IMR-90 (cell line): ENCODE measurements around the gene RNF151. TPM values are rescaled to one million over a fixed set of nuclear protein-coding genes. Genes with fewer than 3 reads are reported as not detected.

Source experiments
- ATAC-seq: fragments of 200-7000 bp; cut with Tn5 transposase; 2 replicates; pipeline ENCODE4 v1.9.1; 2020; ENCODE audit warnings: low read depth, mild to moderate bottlenecking, moderate library complexity
- BruUV-seq: library from RNA; stranded (reverse); fragments of 400-500 nt; replicated peaks from 2 replicates; lab custom pipeline; 2021; lab: Mats Ljungman, UMichigan
- CTCF ChIA-PET: fragments of 300-600 bp; formaldehyde crosslinking; extraction: SDS; loops from one replicate; lab custom pipeline; 2021; ENCODE audit warnings: antibody characterized with exemption; lab: Yijun Ruan, JAX
- POLR2A ChIA-PET: fragments of 300-600 bp; sonication (Branson Sonifier 250); formaldehyde crosslinking; loops from one replicate; lab custom pipeline; 2022; ENCODE audit warnings: antibody characterized with exemption; ENCODE audit not compliant: unreplicated experiment; lab: Charles Lee
- DNase-seq: peaks from one replicate; pipeline ENCODE4 v3.0.0; 2013
- H2AFZ ChIP-seq: replicated peaks from 2 replicates; pipeline ENCODE3; 2013; ENCODE audit warnings: low read length, mild to moderate bottlenecking; ENCODE audit not compliant: poor library complexity
- H2AK5ac ChIP-seq: 2 replicates; pipeline ENCODE4 v1.6.1; 2013; ENCODE audit warnings: low read depth, low read length, inconsistent platforms
- H2AK9ac ChIP-seq: replicated peaks from 2 replicates; pipeline ENCODE3; 2013; ENCODE audit warnings: mild to moderate bottlenecking, low read depth, low read length, moderate library complexity; ENCODE audit not compliant: poor library complexity
- H2BK120ac ChIP-seq: 2 replicates; pipeline ENCODE4 v1.6.1; 2013; ENCODE audit warnings: low read depth, low read length, inconsistent platforms
- H2BK15ac ChIP-seq: 3 replicates; pipeline ENCODE4 v1.6.1; 2013; ENCODE audit warnings: low read depth, low read length, inconsistent platforms
- H2BK20ac ChIP-seq: 2 replicates; pipeline ENCODE4 v1.6.1; 2013; ENCODE audit warnings: low read depth, mild to moderate bottlenecking, inconsistent platforms, low read length, moderate library complexity
- H2BK5ac ChIP-seq: 2 replicates; pipeline ENCODE4 v1.6.1; 2013; ENCODE audit warnings: mild to moderate bottlenecking, low read depth, low read length, inconsistent platforms; ENCODE audit not compliant: poor library complexity, severe bottlenecking
- H3K14ac ChIP-seq: replicated peaks from 2 replicates; pipeline ENCODE4 v1.6.1; 2013; ENCODE audit warnings: low read depth, low read length, inconsistent platforms
- H3K18ac ChIP-seq: 2 replicates; pipeline ENCODE4 v1.6.1; 2013; ENCODE audit warnings: low read depth, low read length, control low read depth
- H3K23ac ChIP-seq: 2 replicates; pipeline ENCODE4 v1.6.1; 2013; ENCODE audit warnings: low read depth, low read length, inconsistent platforms
- H3K27ac ChIP-seq: 2 replicates; pipeline ENCODE4 v1.5.1; 2013; ENCODE audit warnings: mild to moderate bottlenecking, control low read depth, low read length; ENCODE audit not compliant: insufficient read depth
- H3K27me3 ChIP-seq: 2 replicates; pipeline ENCODE4 v1.6.1; 2013; ENCODE audit warnings: low read length; ENCODE audit not compliant: control insufficient read depth, insufficient read depth
- H3K36me3 ChIP-seq: 2 replicates; pipeline ENCODE4 v1.6.1; 2013; ENCODE audit warnings: low read length, mixed read lengths; ENCODE audit not compliant: control insufficient read depth, insufficient read depth
- H3K4ac ChIP-seq: 2 replicates; pipeline ENCODE4 v1.6.1; 2013; ENCODE audit warnings: low read depth, low read length, inconsistent platforms
- H3K4me1 ChIP-seq: 2 replicates; pipeline ENCODE4 v1.6.1; 2013; ENCODE audit warnings: low read length, mixed read lengths; ENCODE audit not compliant: control insufficient read depth, insufficient read depth
- H3K4me2 ChIP-seq: 2 replicates; pipeline ENCODE4 v1.6.1; 2013; ENCODE audit warnings: low read depth, mild to moderate bottlenecking, control low read depth, low read length, moderate library complexity
- H3K4me3 ChIP-seq: 2 replicates; pipeline ENCODE4 v1.5.1; 2013; ENCODE audit warnings: low read depth, mild to moderate bottlenecking, control low read depth, low read length, moderate library complexity; ENCODE audit not compliant: insufficient read depth
- H3K56ac ChIP-seq: 2 replicates; pipeline ENCODE4 v1.6.1; 2013; ENCODE audit warnings: low read length, inconsistent platforms; ENCODE audit not compliant: insufficient read depth; ENCODE audit errors: extremely low read depth
- H3K79me1 ChIP-seq, 2 experiments: 2 replicates each; pipeline ENCODE4 v1.6.1; 2013; ENCODE audit warnings: low read length in 2 of 2, inconsistent platforms in 1 of 2, low read depth in 1 of 2
- H3K9ac ChIP-seq: 2 replicates; pipeline ENCODE4 v1.6.1; 2013; ENCODE audit warnings: low read depth, low read length, control low read depth
- H3K9me1 ChIP-seq: 2 replicates; pipeline ENCODE4 v1.6.1; 2013; ENCODE audit warnings: low read length, inconsistent platforms; ENCODE audit not compliant: insufficient read depth
- H3K9me3 ChIP-seq: 2 replicates; pipeline ENCODE4 v1.6.1; 2013; ENCODE audit warnings: low read length; ENCODE audit not compliant: control insufficient read depth, insufficient read depth
- H4K20me1 ChIP-seq: 2 replicates; pipeline ENCODE4 v1.6.1; 2013; ENCODE audit warnings: low read length, inconsistent platforms; ENCODE audit not compliant: insufficient read depth
- H4K5ac ChIP-seq: 2 replicates; pipeline ENCODE4 v1.6.1; 2013; ENCODE audit warnings: mild to moderate bottlenecking, low read depth, low read length, control low read depth
- H4K8ac ChIP-seq, 2 experiments: 2 replicates each; pipeline ENCODE4 v1.6.1; 2013; ENCODE audit warnings: low read depth in 2 of 2, low read length in 2 of 2, control low read depth in 1 of 2, inconsistent platforms in 1 of 2
- H4K91ac ChIP-seq: 2 replicates; pipeline ENCODE4 v1.6.1; 2013; ENCODE audit warnings: low read depth, low read length, inconsistent platforms; ENCODE audit not compliant: insufficient read depth
- BHLHE40 ChIP-seq: fragments of 150-350 bp; IDR thresholded peaks from 2 replicates; pipeline ENCODE4 v1.6.1; 2016; ENCODE audit warnings: mild to moderate bottlenecking, low read depth, low read length
- CEBPB ChIP-seq: IDR thresholded peaks from 2 replicates; pipeline ENCODE4 v1.6.1; 2012; ENCODE audit warnings: low read depth, low read length, improper control_type of control experiment
- CHD1 ChIP-seq: IDR thresholded peaks from 2 replicates; pipeline ENCODE4 v1.6.1; 2012; ENCODE audit warnings: low read depth, low read length, improper control_type of control experiment
- CTCF ChIP-seq: conservative IDR thresholded peaks from 2 replicates; pipeline ENCODE4 v1.5.1; 2012; ENCODE audit warnings: mild to moderate bottlenecking, low read depth, low read length, improper control_type of control experiment
- ELK1 ChIP-seq: fragments of 150-350 bp; IDR thresholded peaks from 2 replicates; pipeline ENCODE4 v1.6.1; 2016; ENCODE audit warnings: low read depth, mild to moderate bottlenecking, low read length, moderate library complexity, borderline replicate concordance
- FOS ChIP-seq: fragments of 150-350 bp; IDR thresholded peaks from 2 replicates; pipeline ENCODE4 v1.6.1; 2016; ENCODE audit warnings: low read depth, low read length
- MAZ ChIP-seq: IDR thresholded peaks from 2 replicates; pipeline ENCODE4 v1.6.1; 2012; ENCODE audit warnings: low read depth, mild to moderate bottlenecking, low read length, improper control_type of control experiment, moderate library complexity, borderline replicate concordance
- MXI1 ChIP-seq: IDR thresholded peaks from 2 replicates; pipeline ENCODE4 v1.6.1; 2012; ENCODE audit warnings: low read depth, mild to moderate bottlenecking, low read length, moderate library complexity, borderline replicate concordance
- NFE2L2 ChIP-seq: fragments of 150-350 bp; IDR thresholded peaks from 2 replicates; pipeline ENCODE4 v1.6.1; 2016; ENCODE audit warnings: low read depth, mild to moderate bottlenecking, low read length
- POLR2A ChIP-seq: IDR thresholded peaks from 2 replicates; pipeline ENCODE4 v1.6.1; 2012; ENCODE audit warnings: mild to moderate bottlenecking, low read depth, low read length
- RAD21 ChIP-seq: IDR thresholded peaks from 2 replicates; pipeline ENCODE4 v1.6.1; 2012; ENCODE audit warnings: low read length, improper control_type of control experiment
- RCOR1 ChIP-seq: IDR thresholded peaks from 2 replicates; pipeline ENCODE4 v1.6.1; 2012; ENCODE audit warnings: mild to moderate bottlenecking, low read length, improper control_type of control experiment; ENCODE audit not compliant: insufficient replicate concordance
- RFX5 ChIP-seq: IDR thresholded peaks from 2 replicates; pipeline ENCODE4 v1.8.0; 2012; ENCODE audit warnings: low read depth, mild to moderate bottlenecking, low read length, moderate library complexity
- USF2 ChIP-seq: fragments of 150-350 bp; IDR thresholded peaks from 2 replicates; pipeline ENCODE4 v1.6.1; 2017; ENCODE audit warnings: mild to moderate bottlenecking, antibody characterized with exemption, low read length, low read depth
- WGBS, 2 experiments: methylation state at CpG; one replicate each; pipeline versions ENCODE4 v1.1.5 to v1.1.7; 2013; ENCODE audit warnings: missing lambda C conversion rate in 2 of 2; ENCODE audit not compliant: insufficient read length in 1 of 2; ENCODE audit errors: extremely low coverage in 2 of 2; 5-methylcytosine and 5-hydroxymethylcytosine counted together
- dilution Hi-C: fragments of 300-500 bp; cut with HindIII; formaldehyde crosslinking; loops from one replicate; pipeline ENCODE4 v1.14.3; 2018; ENCODE audit warnings: low sequenced_read_pairs; ENCODE audit not compliant: unreplicated experiment
- in situ Hi-C: fragments of 300-500 bp; cut with MboI; formaldehyde crosslinking; loops from 3 replicates; pipeline ENCODE4 v1.14.3; 2019; ENCODE audit warnings: low sequenced_read_pairs, inconsistent platforms, mixed read lengths
- intact Hi-C: fragments of 100-400 bp; cut with micrococcal nuclease; formaldehyde crosslinking; loops from 2 replicates; pipeline ENCODE4 v1.10.0; 2022
- polyA plus RNA-seq, 3 experiments: library from polyadenylated mRNA; depleted of rRNA; stranded (reverse); fragments of >200 nt; gene quantifications; 2 replicates each; pipeline ENCODE4 v1.2.3, GENCODE V29; 2012; ENCODE audit warnings: low replicate concordance in 1 of 3
- total RNA-seq: library from RNA; depleted of rRNA; stranded (reverse); fragments of >200 nt; gene quantifications from 2 replicates; pipeline ENCODE4 v1.2.3, GENCODE V29; 2012

The RNF151 gene
- total and polyA plus RNA-seq, 2 of the 4 experiments (the other 2 are of a cell fraction): not detected

- Histone ChIP-seq H2AK5ac (no peak overlapping the region), H3K23ac (no peak overlapping the region), H4K20me1 (no peaks in the 10 kb centered on the region), H3K4me2 (no peak overlapping the region), H4K91ac (no peak overlapping the region), H2AK9ac (no peak overlapping the region), H3K79me1 (no peaks in the 10 kb centered on the region), H4K8ac (no peak overlapping the region), H3K27ac (no peak overlapping the region), H3K9me3 (no peaks in the 10 kb centered on the region; the same call in 1 of the 2 replicates), H2BK120ac (no peak overlapping the region), H3K14ac (no peak overlapping the region), H3K27me3 (peaks cover 31% of the 10 kb centered on the region), H3K56ac (no peak overlapping the region), H2BK5ac (no peak overlapping the region), H3K4me1 (no peaks in the 10 kb centered on the region), H2BK20ac (no peak overlapping the region), H3K4me3 (no peak overlapping the region), H3K9me1 (no peaks in the 10 kb centered on the region), H4K5ac (no peak overlapping the region), H3K9ac (no peak overlapping the region), H3K36me3 (no peaks in the 10 kb centered on the region), H2BK15ac (no peak overlapping the region), H2AFZ (no peak overlapping the region), H3K4ac (no peak overlapping the region), H3K18ac (no peak overlapping the region)
- no peak for TF ChIP-seq FOS
- TF ChIP-seq MAZ: no peak
- no peak for TF ChIP-seq CHD1
- no peak for TF ChIP-seq RCOR1
- no peak for TF ChIP-seq MXI1
- TF ChIP-seq CEBPB: no peak
- no peak for TF ChIP-seq POLR2A
- TF ChIP-seq ELK1: no peak
- TF ChIP-seq RFX5: no peak
- no peak for TF ChIP-seq RAD21
- TF ChIP-seq USF2: no peak
- TF ChIP-seq CTCF: no peak
- TF ChIP-seq BHLHE40: no peak
- TF ChIP-seq NFE2L2: no peak
- intact Hi-C loops: no loop called here
- in situ Hi-C loops: no loop called here
- ATAC-seq: no peak
- dilution Hi-C loops: no loop called here
- ChIA-PET CTCF (no interaction called here), POLR2A (interaction anchor here (0.5 kb wide), 1 partner anchor 47 kb away, joined by 4 read pairs; no protein-coding TSS in a partner anchor)
- BruUV-seq: no TSS peak
- 30% methylated on average over 2 of the region's 11 CpGs; no CpG with 5 or more reads in 1 of the 2 experiments for WGBS, 2 experiments
- DNase-seq: no peak
These were observed 40.4 kb upstream of the RNF151 start for GRCh38 chr16:1926271-1926670.
